ENCODE measurements around the gene KCNJ5.

DNA sequence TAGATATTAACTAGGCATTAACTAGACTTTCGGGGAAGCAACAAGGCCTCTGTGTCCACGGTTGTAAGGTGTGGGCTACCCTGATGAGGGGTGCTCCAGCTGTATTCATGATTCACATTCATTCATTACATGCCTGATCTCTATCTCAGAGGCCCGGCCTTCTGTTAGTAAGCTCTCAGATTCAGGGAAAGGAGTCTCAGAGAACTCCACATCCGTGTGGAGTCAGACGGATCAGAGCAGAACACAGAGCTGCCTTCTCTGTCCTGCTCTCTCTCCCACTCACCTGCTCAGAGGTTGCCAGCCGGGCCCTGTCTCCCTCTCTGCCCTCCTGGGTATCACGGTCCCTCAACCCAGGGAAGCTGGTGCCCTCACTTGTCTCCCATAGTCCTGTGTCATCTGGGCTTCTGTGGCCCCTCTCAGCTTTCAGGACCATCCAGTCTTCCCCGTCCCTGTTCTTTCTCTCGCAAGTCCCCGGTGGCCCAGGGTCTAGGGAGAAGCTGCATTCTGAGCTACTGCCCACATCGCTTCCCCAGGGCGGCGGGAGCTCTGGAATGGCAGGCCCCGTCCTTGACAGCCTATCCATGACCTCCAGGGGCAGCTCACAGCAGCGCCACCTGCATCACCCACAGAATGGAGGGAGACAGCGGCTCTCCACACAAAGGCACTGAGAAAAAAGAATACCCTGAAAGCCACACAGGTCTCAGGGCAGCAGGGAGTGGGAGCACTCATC is 47.2 kb downstream of the KCNJ5 start:
- TF ChIP-seq, protein P1, sequence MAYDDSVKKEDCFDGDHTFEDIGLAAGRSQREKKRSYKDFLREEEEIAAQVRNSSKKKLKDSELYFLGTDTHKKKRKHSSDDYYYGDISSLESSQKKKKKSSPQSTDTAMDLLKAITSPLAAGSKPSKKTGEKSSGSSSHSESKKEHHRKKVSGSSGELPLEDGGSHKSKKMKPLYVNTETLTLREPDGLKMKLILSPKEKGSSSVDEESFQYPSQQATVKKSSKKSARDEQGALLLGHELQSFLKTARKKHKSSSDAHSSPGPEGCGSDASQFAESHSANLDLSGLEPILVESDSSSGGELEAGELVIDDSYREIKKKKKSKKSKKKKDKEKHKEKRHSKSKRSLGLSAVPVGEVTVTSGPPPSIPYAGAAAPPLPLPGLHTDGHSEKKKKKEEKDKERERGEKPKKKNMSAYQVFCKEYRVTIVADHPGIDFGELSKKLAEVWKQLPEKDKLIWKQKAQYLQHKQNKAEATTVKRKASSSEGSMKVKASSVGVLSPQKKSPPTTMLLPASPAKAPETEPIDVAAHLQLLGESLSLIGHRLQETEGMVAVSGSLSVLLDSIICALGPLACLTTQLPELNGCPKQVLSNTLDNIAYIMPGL (CRISPR knock-in tag; IDR thresholded peaks at IDR 0.05) = no peak
- TF ChIP-seq MYBL2 (CRISPR knock-in tag; IDR thresholded peaks at IDR 0.05) (no peak), ZNF232 (CRISPR knock-in tag; IDR thresholded peaks at IDR 0.05) (no peak)
- TF ChIP-seq, protein P2, sequence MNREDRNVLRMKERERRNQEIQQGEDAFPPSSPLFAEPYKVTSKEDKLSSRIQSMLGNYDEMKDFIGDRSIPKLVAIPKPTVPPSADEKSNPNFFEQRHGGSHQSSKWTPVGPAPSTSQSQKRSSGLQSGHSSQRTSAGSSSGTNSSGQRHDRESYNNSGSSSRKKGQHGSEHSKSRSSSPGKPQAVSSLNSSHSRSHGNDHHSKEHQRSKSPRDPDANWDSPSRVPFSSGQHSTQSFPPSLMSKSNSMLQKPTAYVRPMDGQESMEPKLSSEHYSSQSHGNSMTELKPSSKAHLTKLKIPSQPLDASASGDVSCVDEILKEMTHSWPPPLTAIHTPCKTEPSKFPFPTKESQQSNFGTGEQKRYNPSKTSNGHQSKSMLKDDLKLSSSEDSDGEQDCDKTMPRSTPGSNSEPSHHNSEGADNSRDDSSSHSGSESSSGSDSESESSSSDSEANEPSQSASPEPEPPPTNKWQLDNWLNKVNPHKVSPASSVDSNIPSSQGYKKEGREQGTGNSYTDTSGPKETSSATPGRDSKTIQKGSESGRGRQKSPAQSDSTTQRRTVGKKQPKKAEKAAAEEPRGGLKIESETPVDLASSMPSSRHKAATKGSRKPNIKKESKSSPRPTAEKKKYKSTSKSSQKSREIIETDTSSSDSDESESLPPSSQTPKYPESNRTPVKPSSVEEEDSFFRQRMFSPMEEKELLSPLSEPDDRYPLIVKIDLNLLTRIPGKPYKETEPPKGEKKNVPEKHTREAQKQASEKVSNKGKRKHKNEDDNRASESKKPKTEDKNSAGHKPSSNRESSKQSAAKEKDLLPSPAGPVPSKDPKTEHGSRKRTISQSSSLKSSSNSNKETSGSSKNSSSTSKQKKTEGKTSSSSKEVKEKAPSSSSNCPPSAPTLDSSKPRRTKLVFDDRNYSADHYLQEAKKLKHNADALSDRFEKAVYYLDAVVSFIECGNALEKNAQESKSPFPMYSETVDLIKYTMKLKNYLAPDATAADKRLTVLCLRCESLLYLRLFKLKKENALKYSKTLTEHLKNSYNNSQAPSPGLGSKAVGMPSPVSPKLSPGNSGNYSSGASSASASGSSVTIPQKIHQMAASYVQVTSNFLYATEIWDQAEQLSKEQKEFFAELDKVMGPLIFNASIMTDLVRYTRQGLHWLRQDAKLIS (CRISPR knock-in tag; IDR thresholded peaks at IDR 0.05; ENCODE audit: borderline replicate concordance) = no peak
- TF ChIP-seq, protein P3, sequence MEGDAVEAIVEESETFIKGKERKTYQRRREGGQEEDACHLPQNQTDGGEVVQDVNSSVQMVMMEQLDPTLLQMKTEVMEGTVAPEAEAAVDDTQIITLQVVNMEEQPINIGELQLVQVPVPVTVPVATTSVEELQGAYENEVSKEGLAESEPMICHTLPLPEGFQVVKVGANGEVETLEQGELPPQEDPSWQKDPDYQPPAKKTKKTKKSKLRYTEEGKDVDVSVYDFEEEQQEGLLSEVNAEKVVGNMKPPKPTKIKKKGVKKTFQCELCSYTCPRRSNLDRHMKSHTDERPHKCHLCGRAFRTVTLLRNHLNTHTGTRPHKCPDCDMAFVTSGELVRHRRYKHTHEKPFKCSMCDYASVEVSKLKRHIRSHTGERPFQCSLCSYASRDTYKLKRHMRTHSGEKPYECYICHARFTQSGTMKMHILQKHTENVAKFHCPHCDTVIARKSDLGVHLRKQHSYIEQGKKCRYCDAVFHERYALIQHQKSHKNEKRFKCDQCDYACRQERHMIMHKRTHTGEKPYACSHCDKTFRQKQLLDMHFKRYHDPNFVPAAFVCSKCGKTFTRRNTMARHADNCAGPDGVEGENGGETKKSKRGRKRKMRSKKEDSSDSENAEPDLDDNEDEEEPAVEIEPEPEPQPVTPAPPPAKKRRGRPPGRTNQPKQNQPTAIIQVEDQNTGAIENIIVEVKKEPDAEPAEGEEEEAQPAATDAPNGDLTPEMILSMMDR (IDR thresholded peaks at IDR 0.05) = no peak
- TF ChIP-seq, protein P4, sequence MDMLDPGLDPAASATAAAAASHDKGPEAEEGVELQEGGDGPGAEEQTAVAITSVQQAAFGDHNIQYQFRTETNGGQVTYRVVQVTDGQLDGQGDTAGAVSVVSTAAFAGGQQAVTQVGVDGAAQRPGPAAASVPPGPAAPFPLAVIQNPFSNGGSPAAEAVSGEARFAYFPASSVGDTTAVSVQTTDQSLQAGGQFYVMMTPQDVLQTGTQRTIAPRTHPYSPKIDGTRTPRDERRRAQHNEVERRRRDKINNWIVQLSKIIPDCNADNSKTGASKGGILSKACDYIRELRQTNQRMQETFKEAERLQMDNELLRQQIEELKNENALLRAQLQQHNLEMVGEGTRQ (CRISPR knock-in tag; IDR thresholded peaks at IDR 0.05) = no peak

Measured in WTC11 (cell line).